Raji (cell line): Measurements from ENCODE around the gene PIK3R5.

Experiments
- POLR2A ChIP-seq: IDR thresholded peaks from 2 replicates; pipeline ENCODE4 v1.6.1; 2011; ENCODE audit warnings: low read depth, low read length, control low read depth; ENCODE audit not compliant: insufficient read depth

PIK3R5 gene

GRCh38 chr17:8887834-8888703 lies 77.4 kb downstream of the PIK3R5 start:
- no peak for TF ChIP-seq POLR2A

- no peak for TF ChIP-seq POLR2A
These were observed 78.2 kb downstream of the PIK3R5 start for GRCh38 chr17:8887301-8887700.

- no peak for TF ChIP-seq POLR2A
These were observed 79.4 kb downstream of the PIK3R5 start for GRCh38 chr17:8885967-8886684.

GRCh38 chr17:8884336-8884990 lies 81.0 kb downstream of the PIK3R5 start:
- TF ChIP-seq POLR2A, result no peak

GRCh38 chr17:8883353-8883752 lies 82.2 kb downstream of the PIK3R5 start:
- TF ChIP-seq POLR2A, result no peak

- no peak for TF ChIP-seq POLR2A
These were observed 83.9 kb downstream of the PIK3R5 start for GRCh38 chr17:8881606-8882005.

GRCh38 chr17:8880466-8880865 lies 85.0 kb downstream of the PIK3R5 start:
- TF ChIP-seq POLR2A, result no peak

- no peak for TF ChIP-seq POLR2A
These were observed 86.1 kb downstream of the PIK3R5 start for GRCh38 chr17:8879410-8879809.

- TF ChIP-seq POLR2A, result no peak
These were observed 87.5 kb downstream of the PIK3R5 start for GRCh38 chr17:8877984-8878383.

- TF ChIP-seq POLR2A, result no peak
These were observed 89.5 kb downstream of the PIK3R5 start for GRCh38 chr17:8875957-8876356.

GRCh38 chr17:8875436-8875835 lies 90.1 kb downstream of the PIK3R5 start:
- no peak for TF ChIP-seq POLR2A

- TF ChIP-seq POLR2A, result no peak
These were observed 91.4 kb downstream of the PIK3R5 start for GRCh38 chr17:8873801-8874715.

GRCh38 chr17:8872705-8873435 lies 92.6 kb downstream of the PIK3R5 start:
- no peak for TF ChIP-seq POLR2A
